Measurements from ENCODE around the gene D2HGDH.
"Not testable (repeated sequence)": the region's sequence is repeated elsewhere in the genome, so short reads cannot be mapped to it uniquely, and the experiment has no call there.

Gene D2HGDH

DNA sequence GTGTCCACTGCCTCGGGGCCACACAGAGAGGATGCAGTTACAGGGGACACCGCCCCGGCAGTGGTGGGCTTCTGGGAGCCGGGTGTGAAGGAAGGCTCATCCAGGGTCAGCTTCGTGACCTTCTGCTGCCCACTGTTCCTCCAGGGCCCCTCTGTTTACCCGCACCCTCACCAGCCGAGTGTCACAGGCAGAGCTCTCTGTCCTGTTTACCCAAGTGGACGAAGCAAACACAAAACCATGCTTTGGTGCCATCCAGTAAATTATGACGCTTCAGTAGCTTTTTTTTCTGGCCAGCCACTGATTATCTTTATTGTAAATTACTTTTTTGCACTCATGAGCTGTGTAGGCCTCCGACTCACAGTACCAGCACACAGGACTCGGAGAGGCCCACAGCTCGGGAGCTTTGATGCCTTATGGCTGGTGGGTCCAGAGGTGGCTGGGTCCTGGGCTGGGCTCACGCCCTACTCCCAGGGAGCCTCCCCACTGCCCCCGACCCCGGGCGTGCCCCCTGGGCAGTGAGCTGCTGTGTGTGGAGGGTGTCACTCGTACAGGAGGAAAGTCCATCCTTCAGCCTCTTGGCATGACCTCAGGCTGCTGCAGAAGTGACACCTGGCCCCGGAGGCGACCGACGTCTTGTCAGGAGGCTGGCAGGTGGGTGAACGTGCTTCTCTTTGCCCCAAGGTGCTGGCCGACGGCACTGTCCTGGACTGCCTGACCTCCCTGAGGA is 9.8 kb downstream of the D2HGDH start:
- FAIRE-seq (no peak), DNase-seq (ENCODE audit: extremely low spot score, insufficient read length, low read depth) (no peak)

DNA sequence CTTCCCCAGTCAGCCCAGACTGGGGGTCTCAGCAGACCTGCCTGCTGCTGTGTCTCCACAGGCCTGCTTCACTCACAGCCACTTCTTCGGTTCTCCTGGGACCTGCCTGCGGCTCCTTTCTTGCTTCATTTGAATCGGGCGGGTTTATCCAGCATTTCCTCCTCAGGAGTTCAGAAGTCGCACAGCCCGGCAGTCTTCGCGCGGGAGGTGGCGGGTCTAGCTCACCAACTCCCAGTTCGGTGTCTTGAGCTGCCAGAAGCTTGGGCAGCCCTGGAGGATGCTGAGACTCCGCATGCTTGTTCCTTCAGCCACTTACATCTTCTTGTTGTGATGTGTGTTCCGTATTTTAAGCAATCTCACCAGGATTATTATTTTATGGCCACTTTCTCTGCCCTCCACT is 10.8 kb downstream of the D2HGDH start:
- no peak for FAIRE-seq
- no peak for DNase-seq (ENCODE audit: extremely low spot score, insufficient read length, low read depth)

GRCh38 chr2:241746084-241746483 is 11.7 kb downstream of the D2HGDH start:
- DNase-seq (ENCODE audit: extremely low spot score, insufficient read length, low read depth) (no peak), FAIRE-seq (no peak)

DNA sequence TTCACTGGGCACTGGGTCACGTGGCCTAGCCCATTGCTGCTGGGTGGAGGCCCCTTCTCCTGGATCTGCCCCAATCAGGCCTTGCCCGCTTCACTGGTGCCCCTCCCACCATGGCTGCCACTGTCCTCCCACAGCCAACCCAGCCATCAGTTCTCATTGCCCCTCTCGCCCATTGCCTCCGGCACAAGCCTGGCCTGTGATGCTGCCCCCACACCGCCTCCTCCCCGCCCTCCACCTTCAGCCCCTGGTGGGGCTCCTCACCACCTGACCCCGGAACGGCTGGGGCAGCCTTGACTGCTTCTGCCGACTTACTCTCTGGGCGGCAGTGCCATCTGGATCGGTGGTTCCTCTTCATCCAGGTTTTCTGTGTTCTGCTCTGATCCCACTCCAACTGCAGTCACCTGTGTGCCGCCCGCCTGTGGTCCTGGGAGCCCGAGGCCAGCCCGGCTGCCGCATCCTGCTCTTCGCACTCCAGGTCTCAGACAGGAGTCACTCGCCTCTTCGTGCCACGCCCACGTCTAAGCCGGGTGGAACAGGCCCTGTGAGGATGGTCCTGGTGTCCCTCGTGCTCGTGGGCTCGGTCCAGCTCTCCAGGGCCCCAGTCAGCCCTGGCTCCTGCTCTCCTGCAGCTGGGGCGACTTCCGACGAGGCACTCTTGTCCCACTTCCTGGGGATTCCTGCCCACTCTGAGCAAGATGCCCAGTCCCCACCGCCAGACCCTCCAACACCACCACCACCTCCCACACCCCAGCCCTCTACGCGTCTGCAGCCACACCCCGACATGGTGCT is 14.2 kb downstream of the D2HGDH start:
- no peak for FAIRE-seq

GRCh38 chr2:241750076-241750840 is 15.8 kb downstream of the D2HGDH start:
- FAIRE-seq: no peak

More for the DNA sequence above, 14.2 kb downstream of the D2HGDH start:
- no peak for DNase-seq (ENCODE audit: extremely low spot score, insufficient read length, low read depth)

DNA sequence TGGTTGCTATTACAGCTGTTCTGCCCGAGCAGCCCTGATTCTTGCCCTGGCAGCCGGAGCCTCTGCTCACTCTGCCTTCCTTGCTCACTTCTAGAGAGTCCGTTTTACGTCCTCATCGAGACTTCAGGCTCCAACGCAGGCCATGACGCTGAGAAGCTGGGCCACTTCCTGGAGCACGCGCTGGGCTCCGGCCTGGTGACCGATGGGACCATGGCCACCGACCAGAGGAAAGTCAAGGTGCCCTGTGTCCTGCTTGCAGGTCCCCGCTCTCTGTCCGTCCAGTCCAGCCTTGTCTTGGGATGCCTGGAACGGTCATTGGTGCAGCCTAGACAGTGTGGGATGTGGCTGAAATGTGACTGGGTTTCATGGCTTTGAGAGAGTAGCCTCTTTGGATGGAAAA is 16.7 kb downstream of the D2HGDH start:
- no peak for DNase-seq (ENCODE audit: extremely low spot score, insufficient read length, low read depth)
- no peak for FAIRE-seq

More at GRCh38 chr2:241750076-241750840, 15.8 kb downstream of the D2HGDH start:
- no peak for DNase-seq (ENCODE audit: extremely low spot score, insufficient read length, low read depth)

DNA sequence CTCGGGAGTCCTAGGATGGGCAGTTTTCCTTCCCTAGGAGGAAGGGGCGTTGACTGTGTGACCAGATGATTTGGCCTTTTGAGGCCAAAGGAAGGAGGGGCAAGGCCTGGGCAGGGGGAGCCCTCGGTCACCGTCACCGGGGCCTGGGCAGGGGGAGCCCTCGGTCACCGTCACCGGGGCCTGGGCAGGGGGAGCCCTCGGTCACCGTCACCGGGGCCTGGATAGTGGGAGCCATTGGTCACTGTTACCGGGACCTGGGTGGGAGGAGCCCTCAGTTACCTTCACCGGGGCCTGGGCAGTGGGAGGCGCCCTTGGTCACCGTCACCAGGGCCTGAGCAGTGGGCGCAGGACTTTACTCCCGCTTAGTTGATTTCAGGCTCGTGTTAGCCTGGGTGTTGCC is 17.3 kb downstream of the D2HGDH start:
- FAIRE-seq: no peak
- DNase-seq (ENCODE audit: extremely low spot score, insufficient read length, low read depth): no peak

DNA sequence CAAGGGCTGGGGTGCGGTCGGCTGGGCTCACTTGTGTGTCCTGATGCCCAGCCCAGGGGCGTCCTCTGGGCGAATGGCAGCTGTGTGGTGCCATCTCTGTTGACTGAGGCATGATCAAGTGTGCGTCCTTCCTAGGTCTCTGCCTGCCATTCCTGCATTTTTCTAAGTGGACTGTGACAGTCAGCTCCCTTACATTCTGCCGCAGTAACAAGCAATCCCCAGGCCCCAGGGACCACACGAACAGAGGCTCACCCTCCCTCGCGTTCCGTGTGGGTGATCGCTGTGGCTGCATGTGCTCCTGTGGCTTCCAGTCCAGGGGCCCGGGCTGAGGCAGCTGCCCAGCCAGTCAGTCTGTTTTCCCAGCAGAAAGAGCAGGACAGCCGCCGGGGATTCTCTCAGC is 17.8 kb downstream of the D2HGDH start:
- no peak for DNase-seq (ENCODE audit: extremely low spot score, insufficient read length, low read depth)
- FAIRE-seq: no peak

DNA sequence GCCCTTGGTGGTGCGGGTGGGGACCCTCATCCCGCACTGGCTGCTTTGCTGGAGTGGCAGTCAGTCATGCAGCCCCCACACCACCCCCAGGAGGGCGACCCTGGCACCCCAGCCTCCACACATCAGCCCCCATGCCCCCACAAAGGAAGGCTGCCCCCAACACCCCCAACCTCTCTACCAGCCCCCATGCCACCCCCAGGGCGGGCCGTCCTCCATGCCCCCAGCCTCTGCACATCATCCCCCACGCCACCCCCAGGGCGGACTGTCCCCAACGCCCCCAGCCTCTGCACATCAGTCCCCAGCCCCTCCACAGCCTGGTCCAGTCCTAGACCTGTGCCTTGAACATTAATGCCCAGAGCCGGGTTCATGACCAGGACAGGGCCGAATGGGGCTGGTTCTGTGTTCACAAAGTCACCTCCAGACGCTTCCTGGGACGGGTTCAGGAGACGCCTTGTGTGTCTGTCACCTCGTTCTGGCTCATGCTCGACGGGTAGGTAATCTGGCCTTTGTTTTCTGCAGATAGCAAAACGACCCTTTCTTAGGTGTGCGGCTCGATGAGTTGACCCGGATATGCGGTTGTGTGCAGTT is 18.4 kb downstream of the D2HGDH start:
- FAIRE-seq (no peak), DNase-seq (ENCODE audit: extremely low spot score, insufficient read length, low read depth) (no peak)

GRCh38 chr2:241753493-241753892 is 19.1 kb downstream of the D2HGDH start:
- FAIRE-seq (no peak), DNase-seq (ENCODE audit: extremely low spot score, insufficient read length, low read depth) (no peak)

DNA sequence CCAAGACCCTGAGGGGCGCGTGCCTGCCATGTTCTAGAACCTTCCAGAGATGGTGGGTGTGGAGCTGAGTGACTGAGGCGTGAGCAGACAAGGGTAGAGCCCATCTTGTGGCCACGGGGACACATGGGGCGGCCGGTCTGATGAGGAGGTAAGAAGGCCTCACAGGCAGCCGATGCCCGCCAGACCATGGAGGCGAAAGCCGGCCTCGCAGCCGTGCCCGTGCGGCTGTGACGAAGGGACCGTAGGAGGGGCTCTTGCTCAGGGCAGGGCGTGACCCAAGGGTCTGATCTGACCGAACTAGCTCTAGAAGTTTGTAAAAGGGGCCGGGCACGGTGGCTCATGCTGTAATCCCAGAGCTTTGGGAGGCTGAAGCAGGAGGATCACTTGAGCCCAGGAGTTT is 19.6 kb downstream of the D2HGDH start:
- no peak for FAIRE-seq
- no peak for DNase-seq (ENCODE audit: extremely low spot score, insufficient read length, low read depth)

DNA sequence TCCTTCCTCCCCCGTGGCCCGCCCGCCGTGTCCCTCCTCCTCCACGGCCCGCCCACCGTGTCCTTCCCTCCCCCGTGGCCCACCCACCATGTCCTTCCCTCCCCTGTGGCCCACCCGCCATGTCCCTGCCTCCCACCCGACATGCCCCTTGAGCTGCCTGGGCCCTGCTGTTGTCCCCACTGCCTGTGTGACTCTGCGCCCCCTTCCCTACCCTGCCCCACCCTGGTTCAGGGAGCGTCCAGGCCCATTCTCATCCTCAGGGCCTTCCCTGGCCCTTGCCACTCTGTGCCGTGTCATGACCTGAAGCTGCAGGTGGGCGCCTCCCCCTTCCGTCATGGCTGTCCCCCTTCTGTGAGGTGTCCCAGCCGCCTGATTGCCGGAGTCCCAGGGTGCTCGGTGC is 20.7 kb downstream of the D2HGDH start:
- DNase-seq (ENCODE audit: extremely low spot score, insufficient read length, low read depth): no peak
- FAIRE-seq: no peak

DNA sequence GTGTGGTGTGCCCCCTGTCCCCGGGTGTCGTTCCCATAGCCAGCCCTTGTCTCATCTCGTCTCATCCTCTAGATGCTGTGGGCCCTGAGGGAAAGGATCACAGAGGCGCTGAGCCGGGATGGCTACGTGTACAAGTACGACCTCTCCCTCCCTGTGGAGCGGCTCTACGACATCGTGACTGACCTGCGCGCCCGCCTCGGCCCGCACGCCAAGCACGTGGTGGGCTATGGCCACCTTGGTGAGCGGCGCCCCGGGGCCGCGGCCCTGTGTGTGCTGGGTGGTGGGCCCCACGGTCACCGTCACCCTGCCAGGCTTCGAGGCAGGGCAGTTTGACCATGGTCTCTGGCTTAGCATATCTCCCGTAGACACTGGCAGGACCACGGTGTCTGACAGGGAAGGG is 21.3 kb downstream of the D2HGDH start:
- FAIRE-seq: no peak

GRCh38 chr2:241759067-241759807 is 24.8 kb downstream of the D2HGDH start:
- DNase-seq (ENCODE audit: extremely low spot score, insufficient read length, low read depth) (no peak), FAIRE-seq (no peak)

More for the DNA sequence above, 21.3 kb downstream of the D2HGDH start:
- DNase-seq (ENCODE audit: extremely low spot score, insufficient read length, low read depth): no peak

DNA sequence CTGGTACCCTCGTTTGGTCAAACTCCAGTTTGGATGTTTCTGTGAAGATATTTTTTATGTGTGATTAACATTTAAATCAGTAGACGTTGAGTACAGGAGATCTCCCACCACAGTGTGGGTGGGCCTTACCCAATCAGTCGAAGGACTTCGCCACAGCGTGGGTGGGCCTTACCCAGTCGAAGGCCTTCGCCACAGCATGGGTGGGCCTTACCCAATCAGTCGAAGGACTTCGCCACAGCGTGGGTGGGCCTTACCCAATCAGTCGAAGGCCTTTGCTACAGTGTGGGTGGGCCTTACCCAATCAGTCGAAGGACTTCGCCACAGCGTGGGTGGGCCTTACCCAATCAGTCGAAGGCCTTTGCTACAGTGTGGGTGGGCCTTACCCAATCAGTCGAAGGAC is 25.5 kb downstream of the D2HGDH start:
- FAIRE-seq: not testable (repeated sequence)

DNA sequence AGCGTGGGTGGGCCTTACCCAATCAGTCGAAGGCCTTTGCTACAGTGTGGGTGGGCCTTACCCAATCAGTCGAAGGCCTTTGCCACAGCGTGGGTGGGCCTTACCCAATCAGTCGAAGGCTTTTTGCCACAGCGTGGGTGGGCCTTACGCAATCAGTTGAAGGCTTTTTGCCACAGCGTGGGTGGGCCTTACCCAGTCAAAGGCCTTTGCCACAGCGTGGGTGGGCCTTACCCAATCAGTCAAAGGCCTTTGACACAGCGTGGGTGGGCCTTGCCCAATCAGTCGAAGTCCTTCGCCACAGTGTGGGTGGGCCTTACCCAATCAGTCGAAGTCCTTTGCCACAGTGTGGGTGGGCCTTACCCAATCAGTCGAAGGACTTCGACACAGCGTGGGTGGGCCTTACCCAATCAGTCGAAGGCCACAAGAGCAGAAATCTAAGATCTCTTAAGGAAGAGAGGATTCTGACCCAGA is 25.9 kb downstream of the D2HGDH start:
- no peak for FAIRE-seq
- no peak for DNase-seq (ENCODE audit: extremely low spot score, insufficient read length, low read depth)

More for the DNA sequence above, 25.5 kb downstream of the D2HGDH start:
- DNase-seq (ENCODE audit: extremely low spot score, insufficient read length, low read depth): not testable (repeated sequence)

- DNase-seq (ENCODE audit: extremely low spot score, insufficient read length, low read depth) (no peak), FAIRE-seq (no peak)
Observed at GRCh38 chr2:241762321-241762932, 28.0 kb downstream of the D2HGDH start.

DNA sequence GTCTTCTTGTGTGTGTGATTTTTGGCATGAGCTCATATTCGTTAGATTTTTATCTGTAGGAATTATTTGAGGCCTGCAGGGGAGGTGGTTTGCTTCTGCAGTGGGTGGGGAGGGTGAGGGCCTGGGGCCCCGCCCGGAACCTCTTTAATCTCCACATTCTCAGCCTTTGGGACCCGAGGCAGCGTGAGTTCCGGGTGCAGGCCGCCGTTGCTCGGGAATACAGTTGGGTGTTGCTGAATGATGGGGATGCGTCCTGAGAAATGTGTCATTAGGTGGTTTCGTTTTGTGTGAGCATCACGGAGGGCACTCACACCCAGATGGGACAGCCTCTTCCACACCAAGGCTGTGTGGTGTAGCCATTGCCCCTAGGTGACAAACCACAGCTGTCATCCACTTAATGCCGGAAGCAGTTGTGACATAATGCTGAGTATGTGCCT is 28.5 kb downstream of the D2HGDH start:
- peak; percentile 52 for DNase-seq (ENCODE audit: extremely low spot score, insufficient read length, low read depth)
- peak; percentile 83 for FAIRE-seq
